ENCODE data around the gene FOXN1.

FOXN1 gene

DNA sequence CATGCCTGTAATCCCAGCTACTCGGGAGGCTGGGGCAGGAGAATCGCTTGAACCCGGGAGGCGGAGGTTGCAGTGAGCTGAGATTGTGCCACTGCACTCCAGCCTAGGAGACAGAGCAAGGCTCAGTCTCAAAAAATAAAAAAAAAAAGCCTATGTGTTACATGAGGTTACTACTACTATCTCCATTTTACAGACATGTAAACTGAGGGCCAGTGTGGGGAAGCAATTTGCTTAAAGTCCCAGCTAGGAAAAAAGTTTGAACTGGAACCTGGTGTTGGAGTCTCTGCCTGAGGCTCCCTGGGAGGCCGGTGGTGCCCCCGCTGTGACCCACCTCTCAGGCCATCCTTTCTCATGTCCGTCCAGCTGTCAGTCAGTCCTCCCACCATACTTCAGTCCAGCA, 28.2 kb upstream of the FOXN1 start:
- DNase-seq (ENCODE audit: low read depth): no peak

DNA sequence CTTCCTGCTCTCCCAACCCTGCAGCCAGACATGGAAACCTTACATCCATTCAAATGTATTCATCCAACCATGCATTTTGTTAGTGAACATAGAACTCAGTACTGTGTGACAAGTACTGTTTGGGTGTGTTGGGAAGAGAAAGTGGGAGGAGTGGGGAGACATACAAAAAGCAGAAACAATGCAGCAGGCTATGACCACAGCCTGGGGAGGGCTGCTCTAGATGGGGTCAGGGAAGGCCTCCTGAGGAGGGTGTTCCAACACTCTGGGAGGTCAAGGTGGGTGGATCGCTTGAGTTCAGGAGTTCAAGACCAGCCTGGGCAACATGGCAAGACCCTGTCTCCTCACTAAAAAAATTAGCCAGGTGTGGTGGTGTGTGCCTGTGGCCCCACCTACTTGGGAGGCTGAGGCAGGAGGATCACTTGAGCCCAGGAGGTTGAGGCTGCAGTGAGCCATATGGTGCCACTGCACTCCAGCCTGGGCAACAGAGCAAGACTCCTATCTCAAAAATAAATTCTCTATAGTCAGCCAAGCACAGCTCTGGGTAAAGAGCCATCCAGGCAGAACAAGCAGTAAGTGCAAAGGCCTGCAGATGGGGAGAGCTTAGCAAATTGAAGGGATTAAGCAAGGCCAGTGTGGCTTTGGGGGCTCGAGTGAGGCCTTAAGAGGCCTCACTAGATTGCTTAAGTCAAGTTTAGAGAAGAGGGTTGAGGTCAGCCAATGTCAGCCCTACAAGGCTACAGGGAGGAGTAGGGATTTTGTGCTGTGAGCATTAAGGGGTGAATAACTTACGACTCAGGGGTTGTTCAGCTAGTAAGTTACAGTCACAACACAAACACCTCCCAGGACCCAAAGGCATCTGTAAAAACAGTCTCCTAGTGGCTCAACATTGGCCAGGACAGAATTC, 27.2 kb upstream of the FOXN1 start:
- DNase-seq (ENCODE audit: low read depth): no peak

GRCh38 chr17:28480278-28480677, 25.9 kb upstream of the FOXN1 start:
- no peak for DNase-seq (ENCODE audit: low read depth)

DNA sequence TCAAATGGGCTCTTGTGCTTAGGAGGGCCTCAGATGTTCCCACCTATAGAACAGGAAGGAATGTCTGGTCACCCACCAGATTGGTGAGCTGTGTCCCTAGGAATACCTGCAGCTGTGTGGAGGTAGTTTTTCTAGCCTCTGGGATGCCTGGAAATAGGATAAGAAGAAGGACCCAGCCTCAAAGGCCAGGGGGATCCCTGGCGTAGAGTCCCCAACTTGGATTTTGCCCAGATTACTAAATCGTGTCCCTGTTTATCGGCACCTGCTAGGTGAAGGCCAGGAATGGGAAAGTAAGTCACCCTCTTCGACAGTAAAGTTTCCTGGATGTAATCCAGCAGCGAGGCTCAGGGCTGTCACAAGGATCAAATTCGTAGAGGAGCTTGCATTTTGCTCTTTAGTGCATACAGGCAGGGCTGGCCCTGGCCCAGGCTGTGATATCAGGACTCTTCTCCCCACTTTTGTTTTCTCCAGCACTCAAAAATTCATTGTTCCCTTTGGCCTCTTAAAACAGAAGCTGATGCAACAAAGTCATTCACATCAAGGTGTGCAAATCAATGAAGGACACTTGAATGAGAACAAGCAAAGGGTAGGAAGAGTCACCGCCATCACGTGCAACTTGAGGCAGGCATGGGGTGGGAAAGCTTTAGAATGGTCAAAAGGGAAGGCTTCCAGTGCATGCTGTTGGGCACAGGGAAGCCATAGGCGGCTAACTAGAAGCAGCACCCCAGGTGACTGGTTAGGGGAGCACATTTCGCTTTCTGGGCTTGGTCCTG, 25.2 kb upstream of the FOXN1 start:
- DNase-seq (ENCODE audit: low read depth): no peak

DNA sequence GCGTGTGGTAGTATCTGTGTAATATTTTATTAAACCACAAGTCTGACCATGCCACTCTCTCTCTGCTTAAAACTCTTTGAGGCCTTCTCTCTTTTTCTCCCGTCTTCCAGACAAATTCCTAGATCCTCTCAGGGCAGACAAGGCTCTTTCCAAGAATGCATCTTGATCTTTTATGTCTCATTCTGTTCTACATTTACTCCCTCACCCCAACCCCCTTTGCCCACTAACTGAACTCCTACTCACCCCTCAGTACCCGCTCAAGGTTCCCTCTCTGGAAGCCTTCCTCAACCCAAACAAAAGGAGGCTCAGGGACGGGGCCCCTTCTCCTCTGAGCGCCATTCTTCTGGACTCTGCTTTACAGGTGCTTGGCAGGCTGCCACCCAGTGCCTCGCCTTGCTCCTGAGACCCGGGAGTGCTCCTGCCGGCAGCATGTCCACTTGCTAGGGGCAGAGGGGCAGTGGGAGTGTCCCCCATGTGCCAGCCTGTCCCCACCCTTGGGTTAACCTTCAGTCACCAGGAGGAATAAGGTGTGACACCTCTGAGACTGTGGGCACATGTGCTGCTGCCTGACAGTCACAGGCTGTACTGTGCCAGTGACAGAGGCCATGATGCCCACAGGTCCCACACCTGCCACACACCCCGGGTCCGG, 23.5 kb upstream of the FOXN1 start:
- DNase-seq (ENCODE audit: low read depth): no peak

- no peak for DNase-seq (ENCODE audit: low read depth)
Observed at GRCh38 chr17:28484296-28484695, 21.9 kb upstream of the FOXN1 start.

DNA sequence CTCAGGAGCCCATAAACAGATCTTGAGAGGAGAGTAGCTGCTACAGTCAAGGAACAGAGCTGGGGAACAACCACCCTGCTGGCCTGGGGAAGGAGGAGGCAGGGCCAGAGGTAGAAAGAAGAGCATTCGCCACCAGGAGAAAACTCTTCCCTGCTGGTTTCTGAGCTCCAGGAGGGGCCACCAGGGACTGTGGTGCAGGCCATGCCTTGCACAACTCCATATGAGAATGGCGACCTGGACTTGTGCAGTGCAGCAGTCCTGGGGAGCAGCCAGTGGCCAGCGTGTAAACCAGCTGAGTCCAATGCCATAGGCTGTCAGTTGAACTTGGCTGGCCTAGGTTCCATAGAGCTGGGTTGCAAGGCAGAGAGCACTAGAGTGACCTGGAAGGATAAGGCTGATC, 21.1 kb upstream of the FOXN1 start:
- no peak for DNase-seq (ENCODE audit: low read depth)

- no peak for DNase-seq (ENCODE audit: low read depth)
Observed at GRCh38 chr17:28487881-28488532, 18.1 kb upstream of the FOXN1 start.

- DNase-seq (ENCODE audit: low read depth): no peak
Observed at GRCh38 chr17:28488533-28489276, 17.4 kb upstream of the FOXN1 start.

- no peak for DNase-seq (ENCODE audit: low read depth)
Observed at GRCh38 chr17:28491286-28491685, 14.9 kb upstream of the FOXN1 start.

GRCh38 chr17:28491860-28492259, 14.3 kb upstream of the FOXN1 start:
- DNase-seq (ENCODE audit: low read depth): no peak

- no peak for DNase-seq (ENCODE audit: low read depth)
Observed at GRCh38 chr17:28492352-28493310, 13.5 kb upstream of the FOXN1 start.

GRCh38 chr17:28493460-28493859, 12.7 kb upstream of the FOXN1 start:
- DNase-seq (ENCODE audit: low read depth): no peak

GRCh38 chr17:28494445-28495188, 11.5 kb upstream of the FOXN1 start:
- DNase-seq (ENCODE audit: low read depth): peak; percentile 59

DNA sequence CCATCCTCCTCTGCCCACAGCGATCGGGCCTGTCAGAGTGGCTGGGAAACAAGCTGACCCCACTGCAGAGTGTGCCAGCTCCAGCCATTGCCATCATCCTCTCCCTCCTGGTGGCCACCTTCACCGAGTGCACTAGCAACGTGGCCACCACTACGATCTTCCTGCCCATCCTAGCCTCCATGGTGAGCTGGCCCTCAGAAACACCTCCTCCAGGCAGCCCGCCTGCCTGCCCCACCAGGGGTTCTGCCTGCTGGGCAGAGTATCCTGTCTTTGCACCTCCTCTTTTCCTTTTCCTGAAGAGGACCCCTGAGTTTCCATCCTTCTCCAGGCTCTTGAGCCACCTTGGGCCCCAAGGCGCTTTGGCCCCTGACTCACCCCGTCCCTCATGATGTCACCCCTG, 10.5 kb upstream of the FOXN1 start:
- DNase-seq (ENCODE audit: low read depth): no peak

GRCh38 chr17:28497931-28498330, 8.2 kb upstream of the FOXN1 start:
- no peak for DNase-seq (ENCODE audit: low read depth)

DNA sequence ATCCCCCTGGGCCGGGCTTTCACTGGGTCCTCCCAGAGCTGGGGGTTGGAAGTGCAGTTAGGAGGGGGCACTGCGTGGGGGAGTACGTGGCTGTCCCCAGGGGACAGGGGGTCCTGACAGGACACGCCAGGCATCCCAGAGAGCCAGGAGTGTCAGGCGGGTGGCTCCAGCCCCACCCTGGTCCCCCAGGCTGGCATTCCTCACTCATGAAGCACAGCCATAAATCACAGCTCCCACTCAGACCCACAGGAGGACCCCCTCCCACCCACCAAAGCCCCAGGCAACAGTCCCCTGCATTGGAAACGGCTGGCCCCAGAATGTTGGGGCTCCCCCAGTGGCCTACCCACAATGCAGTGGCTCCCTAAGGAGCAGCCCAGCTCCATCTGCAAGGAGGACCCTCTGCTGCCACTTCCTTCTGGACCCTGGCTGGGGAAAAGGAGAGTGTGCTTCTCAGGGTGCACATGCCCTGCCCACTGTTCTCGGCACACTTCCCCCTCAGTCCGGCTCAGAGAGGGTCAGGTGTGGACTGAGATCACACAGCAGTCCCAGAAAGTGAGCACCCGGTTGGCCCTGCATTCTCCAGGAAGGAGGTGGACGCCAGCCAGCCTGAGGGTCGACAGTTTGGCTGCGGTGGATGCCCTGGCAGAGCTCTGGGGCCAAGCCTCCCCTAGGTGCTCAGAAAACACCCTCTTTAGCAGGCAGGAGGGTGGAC, 7.3 kb upstream of the FOXN1 start:
- no peak for DNase-seq (ENCODE audit: low read depth)

DNA sequence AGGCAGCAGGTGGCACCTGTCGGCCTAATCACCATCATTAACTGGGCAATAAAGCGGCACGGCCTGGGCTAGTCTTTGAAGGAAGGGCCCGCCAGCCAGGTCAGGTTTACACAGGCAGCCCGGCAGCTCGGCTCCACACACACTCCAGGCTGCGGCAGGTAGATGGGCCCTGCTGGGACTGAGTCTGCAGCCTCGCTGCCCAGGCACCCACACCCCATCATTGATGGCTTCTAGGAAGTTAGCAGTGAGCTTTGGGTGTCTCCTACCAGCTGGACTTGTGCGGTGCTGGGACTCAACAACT, 6.8 kb upstream of the FOXN1 start:
- DNase-seq (ENCODE audit: low read depth): no peak

DNA sequence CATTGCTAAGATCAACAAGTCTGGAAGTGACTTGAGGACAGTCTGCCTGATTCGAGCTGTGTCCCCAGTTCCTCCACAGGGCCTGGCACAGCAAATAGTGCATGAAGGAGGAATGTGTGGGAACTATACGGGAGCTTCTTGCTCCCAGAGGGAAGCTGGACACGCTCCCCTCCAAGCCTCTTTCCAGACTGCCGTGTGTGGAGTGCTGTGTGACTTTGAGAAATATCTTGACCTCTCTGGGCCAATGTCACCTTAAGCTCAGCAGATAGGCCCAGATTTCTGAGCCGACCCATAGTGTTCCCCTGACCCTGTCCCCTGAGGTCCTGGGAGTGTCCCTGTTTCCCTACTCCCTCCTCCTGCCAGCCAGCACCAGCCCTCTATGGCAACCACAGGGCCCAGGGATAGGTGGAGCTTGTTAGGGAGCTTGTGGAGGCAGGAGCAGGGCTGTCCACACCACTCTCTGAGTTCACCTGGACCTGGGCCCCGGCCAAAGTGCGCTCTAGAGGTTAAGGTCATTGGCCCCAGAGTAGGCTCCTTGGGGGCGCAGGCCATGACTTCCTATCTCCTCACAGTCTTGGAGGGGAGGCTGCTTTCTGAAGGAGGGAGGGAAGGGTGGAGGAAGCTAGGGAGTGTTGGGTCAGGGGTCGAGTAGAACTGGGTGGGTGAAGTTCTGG, 6.3 kb upstream of the FOXN1 start:
- no peak for DNase-seq (ENCODE audit: low read depth)

All from stimulated activated CD8-positive, alpha-beta memory T cell treated with anti-CD3 and anti-CD28 coated beads, Interleukin-12 subunit alpha, Interleukin-12 subunit beta, amount 100 ng/mL, for 1 hour (primary cell).